HEK293T (cell line): ENCODE measurements around the gene SLC37A1.

Experiments
- CTCF ChIA-PET: fragments of 350-600 bp; formaldehyde crosslinking; extraction: SDS; loops from one replicate; lab custom pipeline; 2021; ENCODE audit warnings: antibody characterized with exemption, inconsistent platforms; lab: Yijun Ruan, JAX
- POLR2A ChIA-PET: fragments of 350-600 bp; formaldehyde crosslinking; extraction: SDS; loops from one replicate; lab custom pipeline; 2020; ENCODE audit warnings: antibody characterized with exemption, inconsistent platforms; lab: Yijun Ruan, JAX
- DNase-seq: peaks from one replicate; pipeline ENCODE4 v3.0.0; 2012; ENCODE audit warnings: mixed read lengths; ENCODE audit errors: extremely low spot score
- ARNT ChIP-seq: fragments of 450-650 bp; IDR thresholded peaks from 2 replicates; pipeline ENCODE4 v1.6.1; 2017; ENCODE audit warnings: mild to moderate bottlenecking
- BHLHE40 ChIP-seq: fragments of 450-650 bp; IDR thresholded peaks from 2 replicates; pipeline ENCODE4 v1.6.1; 2016; ENCODE audit warnings: mild to moderate bottlenecking, moderate library complexity, borderline replicate concordance
- CTBP1 ChIP-seq: fragments of 450-650 bp; IDR thresholded peaks from 2 replicates; pipeline ENCODE4 v1.6.1; 2016; ENCODE audit warnings: borderline replicate concordance
- ELF4 ChIP-seq: fragments of 450-650 bp; IDR thresholded peaks from 2 replicates; pipeline ENCODE4 v1.6.1; 2017; ENCODE audit warnings: antibody characterized with exemption
- FOXA1 ChIP-seq: fragments of 450-650 bp; IDR thresholded peaks from 2 replicates; pipeline ENCODE4 v1.6.1; 2016; ENCODE audit warnings: mild to moderate bottlenecking
- FOXK2 ChIP-seq: fragments of 450-650 bp; IDR thresholded peaks from 2 replicates; pipeline ENCODE4 v1.6.1; 2016; ENCODE audit warnings: mild to moderate bottlenecking
- FOXM1 ChIP-seq: fragments of 450-650 bp; IDR thresholded peaks from 2 replicates; pipeline ENCODE4 v1.6.1; 2017; ENCODE audit warnings: mild to moderate bottlenecking, borderline replicate concordance
- HDGF ChIP-seq: fragments of 450-650 bp; IDR thresholded peaks from 2 replicates; pipeline ENCODE4 v1.6.1; 2017; ENCODE audit warnings: antibody characterized with exemption, borderline replicate concordance
- L3MBTL2 ChIP-seq: fragments of 450-650 bp; conservative IDR thresholded peaks from 2 replicates; pipeline ENCODE4 v1.6.1; 2016; ENCODE audit warnings: mild to moderate bottlenecking
- LEF1 ChIP-seq: fragments of 450-650 bp; IDR thresholded peaks from 2 replicates; pipeline ENCODE4 v1.6.1; 2017; ENCODE audit warnings: mild to moderate bottlenecking, borderline replicate concordance
- NFRKB ChIP-seq: fragments of 450-650 bp; IDR thresholded peaks from 2 replicates; pipeline ENCODE4 v1.6.1; 2016; ENCODE audit warnings: mild to moderate bottlenecking, moderate library complexity
- SP1 ChIP-seq: fragments of 450-650 bp; IDR thresholded peaks from 2 replicates; pipeline ENCODE4 v1.6.1; 2017
- SUZ12 ChIP-seq: fragments of 450-650 bp; IDR thresholded peaks from 2 replicates; pipeline ENCODE4 v1.6.1; 2016; ENCODE audit warnings: mild to moderate bottlenecking
- TARDBP ChIP-seq: fragments of 450-650 bp; IDR thresholded peaks from 2 replicates; pipeline ENCODE4 v1.6.1; 2016
- ZNF384 ChIP-seq: fragments of 450-650 bp; IDR thresholded peaks from 2 replicates; pipeline ENCODE4 v1.6.1; 2016
- TF ChIP-seq, protein P1 (sequence below): fragments of 450-650 bp; IDR thresholded peaks from 2 replicates; pipeline ENCODE4 v1.6.1; 2016

SLC37A1 gene

DNA sequence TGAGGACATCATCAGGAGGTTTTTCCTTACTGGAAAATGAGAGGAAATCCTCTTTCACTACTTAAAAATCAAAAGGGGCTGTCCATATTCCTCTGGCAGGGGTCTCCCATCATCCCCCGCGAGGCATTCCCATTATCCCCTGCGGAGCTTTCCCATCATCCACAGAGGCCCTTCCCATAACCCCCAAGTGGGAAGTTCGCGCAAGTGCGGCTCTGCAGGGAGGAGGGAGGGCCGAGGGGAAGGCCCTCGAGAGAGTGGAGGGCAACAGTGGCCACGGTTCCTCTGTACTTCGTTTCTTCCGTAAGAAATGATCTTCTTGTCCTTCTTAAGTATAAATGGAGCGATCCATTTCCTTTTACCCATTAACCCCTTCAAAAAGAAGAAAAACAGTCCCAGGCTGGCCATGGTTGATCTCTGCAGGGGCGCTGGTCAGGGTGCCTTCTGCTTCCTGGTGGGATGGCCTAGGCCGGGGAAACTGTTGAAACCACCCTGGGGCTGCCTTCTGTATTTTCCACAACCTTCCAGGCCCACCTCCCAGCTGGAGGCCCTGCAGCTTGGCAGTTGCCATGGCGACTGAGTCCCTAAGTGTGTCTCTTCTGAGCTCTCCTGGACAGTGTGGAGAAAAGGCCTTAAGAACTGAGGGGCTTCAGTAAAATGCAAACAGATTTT, 14.1 kb upstream of the SLC37A1 start:
- no peak for TF ChIP-seq ARNT
- no peak for TF ChIP-seq NFRKB
- TF ChIP-seq TARDBP, result no peak
- no peak for TF ChIP-seq LEF1
- ChIA-PET CTCF (no interaction called here), POLR2A (no interaction called here)
- no peak for DNase-seq

DNA sequence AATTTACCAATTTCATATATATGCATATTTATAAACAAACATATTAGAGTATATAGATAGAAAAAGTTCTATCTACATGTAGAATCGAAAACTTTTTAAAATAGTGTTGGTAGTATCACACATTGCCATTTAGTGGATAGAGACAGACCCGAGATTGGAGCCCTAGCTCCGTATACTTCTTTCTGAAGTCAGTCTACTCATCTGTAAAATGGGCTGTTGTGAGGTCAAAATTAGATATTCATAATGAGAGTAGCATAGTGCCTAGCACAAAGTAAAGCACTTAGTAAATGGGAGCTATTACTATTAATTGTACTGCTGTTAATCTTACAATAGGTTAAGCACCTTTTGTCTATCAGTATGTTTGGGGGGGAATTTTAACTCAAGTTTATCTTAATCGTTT, 13.4 kb upstream of the SLC37A1 start:
- ChIA-PET POLR2A (no interaction called here), CTCF (no interaction called here)
- no peak for DNase-seq
- TF ChIP-seq CTBP1, result no peak
- TF ChIP-seq L3MBTL2, result no peak
- no peak for TF ChIP-seq LEF1
- TF ChIP-seq NFRKB, result no peak
- no peak for TF ChIP-seq ELF4
- no peak for TF ChIP-seq FOXA1

DNA sequence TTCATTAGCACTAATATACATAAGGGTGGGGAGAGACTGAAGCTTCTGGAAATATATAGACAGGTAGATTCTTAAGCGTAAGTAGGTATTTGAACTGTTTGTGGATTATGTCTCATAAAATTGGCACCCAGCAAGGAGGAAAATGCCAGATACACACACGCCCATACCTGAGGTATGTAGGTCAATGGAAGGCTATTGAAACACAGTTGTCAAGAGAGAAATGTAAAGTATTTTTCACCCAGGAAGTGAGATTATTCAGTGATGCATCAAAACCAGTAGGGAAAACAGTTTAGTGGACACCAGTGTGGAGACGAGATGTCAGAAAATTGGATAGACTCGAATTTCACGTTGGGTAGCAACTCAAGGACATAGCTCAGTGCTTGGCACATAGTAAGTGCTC, 12.9 kb upstream of the SLC37A1 start:
- no peak for DNase-seq
- POLR2A ChIA-PET, result no interaction called here
- CTCF ChIA-PET, result no interaction called here
- TF ChIP-seq SP1, result no peak
- no peak for TF ChIP-seq SUZ12

DNA sequence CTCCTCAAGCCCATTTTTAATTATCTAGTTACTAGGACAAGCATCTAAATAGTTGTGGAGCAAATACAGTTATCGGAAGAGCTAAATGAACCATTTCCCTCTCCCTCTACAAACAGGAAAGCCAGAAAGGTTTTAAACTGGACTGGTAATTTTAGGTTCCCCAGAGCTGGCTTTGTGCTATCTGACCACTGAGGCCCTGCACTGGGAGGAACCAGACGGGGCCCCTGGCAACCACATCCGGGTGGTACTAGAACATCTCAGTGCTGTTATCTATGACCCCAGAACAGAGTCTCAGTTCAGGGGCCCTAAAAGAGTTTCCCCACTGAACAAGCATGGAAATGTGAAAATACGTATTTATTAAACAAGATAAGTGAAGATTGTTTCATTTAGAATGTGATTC, 9.9 kb upstream of the SLC37A1 start:
- DNase-seq, result no peak
- POLR2A ChIA-PET, result no interaction called here
- CTCF ChIA-PET, result no interaction called here
- no peak for TF ChIP-seq FOXM1
- TF ChIP-seq SUZ12, result no peak
- TF ChIP-seq ZNF384, result no peak
- no peak for TF ChIP-seq L3MBTL2
- no peak for TF ChIP-seq FOXK2
- TF ChIP-seq TARDBP, result no peak
- no peak for TF ChIP-seq BHLHE40
- TF ChIP-seq ELF4, result no peak
- TF ChIP-seq HDGF, result no peak
- TF ChIP-seq FOXA1, result no peak
- TF ChIP-seq, protein P1, sequence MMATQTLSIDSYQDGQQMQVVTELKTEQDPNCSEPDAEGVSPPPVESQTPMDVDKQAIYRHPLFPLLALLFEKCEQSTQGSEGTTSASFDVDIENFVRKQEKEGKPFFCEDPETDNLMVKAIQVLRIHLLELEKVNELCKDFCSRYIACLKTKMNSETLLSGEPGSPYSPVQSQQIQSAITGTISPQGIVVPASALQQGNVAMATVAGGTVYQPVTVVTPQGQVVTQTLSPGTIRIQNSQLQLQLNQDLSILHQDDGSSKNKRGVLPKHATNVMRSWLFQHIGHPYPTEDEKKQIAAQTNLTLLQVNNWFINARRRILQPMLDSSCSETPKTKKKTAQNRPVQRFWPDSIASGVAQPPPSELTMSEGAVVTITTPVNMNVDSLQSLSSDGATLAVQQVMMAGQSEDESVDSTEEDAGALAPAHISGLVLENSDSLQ, result no peak
- TF ChIP-seq ARNT, result no peak
- TF ChIP-seq CTBP1, result no peak
- no peak for TF ChIP-seq NFRKB
- TF ChIP-seq LEF1, result no peak

DNA sequence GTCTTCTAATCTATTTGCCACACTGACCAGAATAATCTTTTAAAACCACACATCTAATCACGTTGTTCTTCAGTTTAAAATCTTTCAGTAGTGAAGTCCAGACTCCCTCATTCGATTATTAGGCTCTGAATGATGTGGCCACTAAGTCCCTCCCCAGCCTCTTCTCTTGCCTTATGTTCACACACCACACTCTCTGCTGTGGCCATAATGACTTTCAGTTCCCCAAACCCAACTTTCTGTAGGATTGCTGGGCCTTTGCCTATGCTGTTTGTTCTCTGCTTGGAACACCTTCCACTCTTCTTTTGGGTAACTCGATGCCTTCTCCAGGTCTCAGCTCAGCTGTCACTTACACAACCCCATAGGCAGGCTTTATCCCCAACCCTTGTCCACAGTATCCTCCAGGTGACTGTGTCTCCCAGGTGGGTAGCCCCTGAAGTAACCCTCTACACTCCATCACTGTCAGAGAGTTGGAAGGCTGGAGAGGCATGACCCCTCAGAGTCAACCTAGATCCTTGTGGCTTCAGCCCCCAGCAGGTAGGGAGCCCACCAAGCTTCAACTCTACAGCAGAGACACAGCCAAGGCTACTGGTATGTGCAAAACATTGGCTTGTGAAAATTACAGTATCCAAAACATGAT, 8.4 kb upstream of the SLC37A1 start:
- TF ChIP-seq ZNF384, result no peak
- TF ChIP-seq NFRKB, result no peak
- no peak for TF ChIP-seq ARNT
- POLR2A ChIA-PET, result no interaction called here
- CTCF ChIA-PET, result no interaction called here
- DNase-seq, result no peak

- TF ChIP-seq SUZ12, result no peak
- no peak for TF ChIP-seq LEF1
- no peak for TF ChIP-seq ELF4
- TF ChIP-seq ARNT, result no peak
- TF ChIP-seq L3MBTL2, result no peak
- TF ChIP-seq ZNF384, result no peak
- ChIA-PET POLR2A (no interaction called here), CTCF (no interaction called here)
- no peak for DNase-seq
Measured at GRCh38 chr21:42507418-42507817, 6.2 kb upstream of the SLC37A1 start.

GRCh38 chr21:42508371-42508770, 5.3 kb upstream of the SLC37A1 start:
- CTCF ChIA-PET, result no interaction called here
- TF ChIP-seq L3MBTL2 (no peak), ARNT (no peak), HDGF (no peak), ZNF384 (no peak), SUZ12 (no peak), FOXM1 (no peak), FOXA1 (no peak)
- DNase-seq, result no peak
- POLR2A ChIA-PET, result no interaction called here

DNA sequence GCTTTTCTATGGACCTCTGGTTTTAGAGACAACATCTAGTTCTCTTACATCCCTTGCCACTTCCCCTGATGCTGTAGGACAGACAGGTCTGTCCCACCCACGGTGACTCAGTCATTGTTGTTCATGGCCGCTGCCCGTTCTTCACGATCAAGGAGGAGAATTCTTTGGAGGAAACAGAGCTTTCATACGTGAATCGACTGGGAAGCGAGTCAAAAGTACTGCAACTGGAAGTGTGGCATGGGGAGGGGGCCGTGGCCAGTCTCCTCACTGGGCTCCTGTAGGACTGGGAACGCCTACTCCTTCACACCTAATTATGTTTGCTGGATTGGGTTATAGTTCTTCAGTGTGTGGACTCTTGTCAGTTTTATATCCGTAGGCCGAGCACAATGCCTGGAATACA, 4.4 kb upstream of the SLC37A1 start:
- no peak for DNase-seq
- POLR2A ChIA-PET, result no interaction called here
- CTCF ChIA-PET, result no interaction called here
- TF ChIP-seq ARNT (no peak), TARDBP (no peak), SUZ12 (no peak), NFRKB (no peak), SP1 (no peak), ELF4 (no peak), L3MBTL2 (no peak), FOXM1 (no peak), CTBP1 (no peak), ZNF384 (no peak), LEF1 (no peak), FOXA1 (no peak), BHLHE40 (no peak), HDGF (no peak), FOXK2 (no peak)
- TF ChIP-seq, protein P1, result no peak
